Mesothelial cell of epicardium (in vitro differentiated cells): ENCODE measurements around the gene HEPN1. TPM values are rescaled to one million over a fixed set of nuclear protein-coding genes. Genes with fewer than 3 reads are reported as not detected.

Experiments
- DNase-seq, 2 experiments: peaks; one replicate each; pipeline ENCODE4 v3.0.0; 2021; ENCODE audit warnings: low spot score in 2 of 2; ENCODE audit not compliant: unreplicated experiment in 2 of 2
- H3K27ac Mint-ChIP-seq: 2 replicates; pipeline ENCODE4 v1.8.0; 2021; ENCODE audit warnings: mixed read lengths
- H3K27me3 Mint-ChIP-seq: 2 replicates; pipeline ENCODE4 v1.8.0; 2021; ENCODE audit warnings: low read depth, mixed read lengths
- H3K36me3 Mint-ChIP-seq: 2 replicates; pipeline ENCODE4 v1.8.0; 2021; ENCODE audit warnings: mixed read lengths
- H3K4me1 Mint-ChIP-seq: 2 replicates; pipeline ENCODE4 v1.8.0; 2021; ENCODE audit warnings: mixed read lengths
- H3K4me3 Mint-ChIP-seq: 2 replicates; pipeline ENCODE4 v1.8.0; 2021; ENCODE audit warnings: mild to moderate bottlenecking, moderate library complexity, mixed read lengths
- H3K9me3 Mint-ChIP-seq: 2 replicates; pipeline ENCODE4 v1.8.0; 2021; ENCODE audit warnings: mixed read lengths
- CTCF ChIP-seq: fragments of 200-600 bp; sonication (generic); IDR thresholded peaks from one replicate; pipeline ENCODE4 v1.5.0; 2021; ENCODE audit warnings: antibody characterized with exemption; ENCODE audit not compliant: unreplicated experiment
- total RNA-seq: library from RNA; stranded (reverse); gene quantifications from 3 replicates; pipeline ENCODE4 v1.2.1, GENCODE V29; 2021

The HEPN1 gene
- total RNA-seq, 1 donor from 2014 or later: not detected

DNA sequence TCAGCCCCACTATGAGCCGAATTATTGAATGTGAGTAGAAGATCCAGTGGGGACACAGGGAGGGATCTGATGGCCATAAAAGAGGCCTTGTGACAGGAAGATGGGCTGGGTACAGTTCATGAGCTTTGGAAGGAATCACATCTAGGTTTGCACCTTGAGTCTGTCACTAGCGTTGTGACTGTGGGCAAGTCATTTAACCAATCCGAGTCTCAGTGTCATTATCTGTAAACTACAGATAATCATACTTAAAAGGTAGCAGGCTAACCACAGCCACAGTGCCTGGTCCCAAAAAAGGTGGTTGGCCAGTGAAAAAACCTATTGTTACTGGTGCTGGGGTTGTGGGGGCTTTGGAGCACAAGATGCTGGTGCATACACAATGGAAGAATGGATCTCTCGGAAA lies 3.8 kb downstream of the HEPN1 start:
- no peaks in the 10 kb centered on the region for H3K36me3 Mint-ChIP-seq
- H3K4me1 Mint-ChIP-seq: no peaks in the 10 kb centered on the region
- no peak for DNase-seq
- H3K9me3 Mint-ChIP-seq: no peaks in the 10 kb centered on the region
- peaks cover 60% of the 10 kb centered on the region for H3K27me3 Mint-ChIP-seq
- H3K4me3 Mint-ChIP-seq: no peak overlapping the region
- H3K27ac Mint-ChIP-seq: no peak overlapping the region
- no peak for TF ChIP-seq CTCF

- no peaks in the 10 kb centered on the region for H3K9me3 Mint-ChIP-seq
- DNase-seq: no peak
These were observed 4.2 kb downstream of the HEPN1 start for GRCh38 chr11:124923296-124923695.

GRCh38 chr11:124928942-124929665 lies 10.1 kb downstream of the HEPN1 start:
- Mint-ChIP-seq H3K4me1 (no peaks in the 10 kb centered on the region), H3K4me3 (no peak overlapping the region), H3K27ac (no peak overlapping the region), H3K36me3 (no peaks in the 10 kb centered on the region), H3K9me3 (no peaks in the 10 kb centered on the region), H3K27me3 (peaks cover 48% of the 10 kb centered on the region)
- DNase-seq: no peak
- TF ChIP-seq CTCF: no peak

More at GRCh38 chr11:124923296-124923695, 4.2 kb downstream of the HEPN1 start:
- Mint-ChIP-seq H3K36me3 (no peaks in the 10 kb centered on the region), H3K4me1 (no peaks in the 10 kb centered on the region), H3K27me3 (peaks cover 61% of the 10 kb centered on the region), H3K4me3 (no peak overlapping the region), H3K27ac (no peak overlapping the region)
- TF ChIP-seq CTCF: no peak

DNA sequence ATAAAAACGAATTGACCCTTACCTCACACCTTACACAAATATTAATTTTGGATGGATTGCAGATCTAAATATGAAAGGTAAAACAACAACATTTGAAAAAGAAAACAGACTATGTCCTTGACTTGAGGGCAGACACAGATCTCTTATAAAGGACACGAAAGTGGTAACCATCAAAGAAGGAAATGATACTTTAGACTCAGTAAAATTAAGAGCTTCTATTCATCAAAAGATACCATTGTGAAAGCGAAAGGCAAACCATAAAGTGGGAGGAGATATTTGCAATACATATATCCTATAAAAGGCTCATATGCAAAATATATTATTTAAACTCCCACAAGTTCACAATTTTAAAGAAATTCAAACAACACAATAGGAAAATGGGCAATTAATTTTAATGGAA lies 11.7 kb downstream of the HEPN1 start:
- H3K4me3 Mint-ChIP-seq: no peak overlapping the region
- no peak for TF ChIP-seq CTCF
- H3K9me3 Mint-ChIP-seq: no peaks in the 10 kb centered on the region

GRCh38 chr11:124934862-124935547 lies 16.0 kb downstream of the HEPN1 start:
- DNase-seq: no peak
- H3K27ac Mint-ChIP-seq: no peak overlapping the region
- no peak for TF ChIP-seq CTCF

More for the DNA sequence above, 11.7 kb downstream of the HEPN1 start:
- Mint-ChIP-seq H3K4me1 (no peaks in the 10 kb centered on the region), H3K27ac (no peak overlapping the region), H3K36me3 (no peaks in the 10 kb centered on the region), H3K27me3 (peaks cover 39% of the 10 kb centered on the region)
- no peak for DNase-seq

More at GRCh38 chr11:124934862-124935547, 16.0 kb downstream of the HEPN1 start:
- no peaks in the 10 kb centered on the region for H3K9me3 Mint-ChIP-seq
- peaks cover 36% of the 10 kb centered on the region for H3K27me3 Mint-ChIP-seq
- H3K4me1 Mint-ChIP-seq: no peaks in the 10 kb centered on the region
- no peak overlapping the region for H3K4me3 Mint-ChIP-seq
- no peaks in the 10 kb centered on the region for H3K36me3 Mint-ChIP-seq
